GM23338 (cell line): ENCODE data around the gene BCAM.

Experiments used
- CREB1 ChIP-seq: fragments of 250-450 bp; sonication (Bioruptor Pico); IDR thresholded peaks from 2 replicates; pipeline ENCODE4 v1.5.0; 2020; ENCODE audit warnings: low read depth, mild to moderate bottlenecking, moderate library complexity
- CTCF ChIP-seq, 2 experiments: fragments of 200-600 bp in 1 of 2; sonication (generic) in 1 of 2; conservative IDR thresholded peaks; 2 replicates each; pipeline versions ENCODE4 v1.5.1 to v1.6.1; 2016 to 2017; ENCODE audit warnings: antibody characterized with exemption in 2 of 2, low read depth in 2 of 2, mild to moderate bottlenecking in 2 of 2, moderate library complexity in 1 of 2
- ZNF114 ChIP-seq: fragments of 250-450 bp; sonication (Bioruptor Pico); IDR thresholded peaks from 2 replicates; pipeline ENCODE4 v1.5.0; 2020; ENCODE audit warnings: mild to moderate bottlenecking, moderate library complexity

GRCh38 chr19:44819246-44819832 lies 10.4 kb downstream of the BCAM start:
- no peak for TF ChIP-seq CTCF (conservative IDR thresholded peaks at IDR 0.05; ENCODE audit: low read depth in 2 of 2)
- no peak for TF ChIP-seq ZNF114 (CRISPR knock-in tag)
- no peak for TF ChIP-seq CREB1 (CRISPR knock-in tag)
